GM12878 (cell line): Measurements from ENCODE around the gene PCDH11X. TPM values are rescaled to one million over a fixed set of nuclear protein-coding genes. Genes with fewer than 3 reads are reported as not detected.
"Not testable (repeated sequence)": the region's sequence is repeated elsewhere in the genome, so short reads cannot be mapped to it uniquely, and the experiment has no call there.

Source experiments
- ATAC-seq: fragments of 200-7000 bp; cut with Tn5 transposase; 3 replicates; pipeline ENCODE4 v1.9.1; 2020; ENCODE audit warnings: mild to moderate bottlenecking, moderate library complexity
- BruUV-seq: library from RNA; stranded (reverse); fragments of 400-500 nt; replicated peaks from 2 replicates; lab custom pipeline; 2021; lab: Mats Ljungman, UMichigan
- CTCF ChIA-PET: fragments of 300-600 bp; sonication (Branson Sonifier 250); formaldehyde crosslinking; extraction: SDS; loops from one replicate; lab custom pipeline; 2021; ENCODE audit warnings: inconsistent platforms; lab: Yijun Ruan, JAX
- POLR2A ChIA-PET: fragments of 350-600 bp; formaldehyde crosslinking; extraction: SDS; loops from one replicate; lab custom pipeline; 2021; ENCODE audit warnings: inconsistent platforms; lab: Charles Lee
- RAD21 ChIA-PET: fragments of 300-600 bp; sonication (Branson Sonifier 250); formaldehyde crosslinking; loops from one replicate; lab custom pipeline; 2023; ENCODE audit warnings: antibody characterized with exemption; ENCODE audit not compliant: unreplicated experiment; lab: Charles Lee
- SMC1A ChIA-PET: fragments of 300-600 bp; sonication (Branson Sonifier 250); formaldehyde crosslinking; loops from one replicate; lab custom pipeline; 2023; ENCODE audit not compliant: unreplicated experiment, uncharacterized antibody; lab: Charles Lee
- DNase-seq: peaks from one replicate; pipeline ENCODE4 v3.0.0-alpha.2; 2011; ENCODE audit warnings: low read depth, low spot score
- FAIRE-seq: peaks from 3 replicates; lab custom pipeline; 2011; peaks lifted over from hg19 to GRCh38; lab: Jason Lieb, UNC
- H2AFZ ChIP-seq: 2 replicates; pipeline ENCODE4 v1.6.0; 2011; ENCODE audit warnings: low read depth, low read length, control low read depth; ENCODE audit not compliant: control insufficient read depth
- H3K27ac ChIP-seq: 2 replicates; pipeline ENCODE4 v1.5.1; 2011; ENCODE audit warnings: control low read depth; ENCODE audit not compliant: control insufficient read depth, insufficient read depth
- H3K27me3 ChIP-seq, 2 experiments: replicated peaks in 1 of 2; 2 replicates each; pipeline versions ENCODE4 v1.6.0 to v1.6.1; 2011; ENCODE audit warnings: low read length in 1 of 2; ENCODE audit not compliant: control insufficient read depth in 2 of 2, insufficient read depth in 2 of 2
- H3K36me3 ChIP-seq, 2 experiments: 2 replicates each; pipeline ENCODE4 v1.5.1; 2011; ENCODE audit warnings: low read length in 1 of 2; ENCODE audit not compliant: control insufficient read depth in 2 of 2, insufficient read depth in 2 of 2
- H3K4me1 ChIP-seq: 2 replicates; pipeline ENCODE4 v1.6.1; 2011; ENCODE audit warnings: mild to moderate bottlenecking, low read length, moderate library complexity, mixed read lengths; ENCODE audit not compliant: control insufficient read depth, insufficient read depth
- H3K4me2 ChIP-seq: 2 replicates; pipeline ENCODE4 v1.6.0; 2011; ENCODE audit warnings: control low read depth; ENCODE audit not compliant: control insufficient read depth, insufficient read depth
- H3K4me3 ChIP-seq: fragments of 200-600 bp; sonication (generic); 2 replicates; pipeline ENCODE4 v1.5.1; 2016
- H3K79me2 ChIP-seq: 2 replicates; pipeline ENCODE4 v1.6.0; 2011; ENCODE audit warnings: low read length; ENCODE audit not compliant: control insufficient read depth, insufficient read depth
- H3K9ac ChIP-seq: 2 replicates; pipeline ENCODE4 v1.8.0; 2011; ENCODE audit warnings: low read length, control low read depth, mixed read lengths; ENCODE audit not compliant: control insufficient read depth, insufficient read depth
- H3K9me3 ChIP-seq: replicated peaks from 3 replicates; pipeline ENCODE4 v1.5.1; 2011; ENCODE audit warnings: mild to moderate bottlenecking, low read length; ENCODE audit not compliant: control insufficient read depth, insufficient read depth
- H4K20me1 ChIP-seq: 2 replicates; pipeline ENCODE4 v1.6.0; 2011; ENCODE audit not compliant: control insufficient read depth, insufficient read depth
- WGBS: methylation state at CpG from one replicate; pipeline ENCODE4 v1.1.6; 2016; ENCODE audit warnings: low lambda C conversion rate; ENCODE audit not compliant: insufficient replicate concordance, insufficient coverage; ENCODE audit errors: missing lambda C conversion rate; 5-methylcytosine and 5-hydroxymethylcytosine counted together
- in situ Hi-C: fragments of 300-500 bp; cut with MboI; formaldehyde crosslinking; loops from 9 replicates; pipeline ENCODE4 v1.14.3; 2018; ENCODE audit warnings: mixed read lengths
- intact Hi-C: fragments of 100-400 bp; cut with micrococcal nuclease; formaldehyde crosslinking; loops from one replicate; pipeline ENCODE4 v1.14.2; 2022; ENCODE audit not compliant: unreplicated experiment
- polyA plus RNA-seq, 11 experiments: library from polyadenylated mRNA; depleted of rRNA in 4 of 11; unstranded in 6 of 11; stranded (reverse) in 5 of 11; fragments of >200 nt; fragmentation: Nextera tagmentation in 4 of 11; fragmentation: Illumina TruSeq in 1 of 11; extraction: Ambion mirVana in 4 of 11; extraction: Trizol in 1 of 11; gene quantifications; 1 replicate in 1 of 11; 2 replicates in 10 of 11; pipeline versions ENCODE4 v1.2.1 to v1.2.3, GENCODE V29; 2011 to 2016; ENCODE audit warnings: inconsistent platforms in 2 of 11, missing spikeins in 2 of 11, low read depth in 1 of 11
- total RNA-seq, 4 experiments: library from RNA; depleted of rRNA in 3 of 4; stranded (reverse); fragments of >200 nt in 3 of 4; fragmentation: Illumina TruSeq in 1 of 4; extraction: Trizol in 1 of 4; gene quantifications; 2 replicates each; pipeline versions ENCODE4 v1.2.1 to v1.2.3, GENCODE V29; 2013 to 2021

Gene PCDH11X
- total and polyA plus RNA-seq, 10 of the 15 experiments (the other 5 are each of a cell fraction or from before 2014, with no cell fraction given) = 0.03 TPM; not detected in 9

- H2AFZ ChIP-seq, intact Hi-C loops, ATAC-seq, H3K4me1 ChIP-seq, in situ Hi-C loops, H3K4me3 ChIP-seq, DNase-seq, H4K20me1 ChIP-seq, H3K79me2 ChIP-seq, BruUV-seq, POLR2A ChIA-PET, CTCF ChIA-PET, FAIRE-seq, H3K9me3 ChIP-seq, SMC1A ChIA-PET, H3K27ac ChIP-seq, H3K4me2 ChIP-seq, H3K36me3 ChIP-seq, RAD21 ChIA-PET, H3K27me3 ChIP-seq, H3K9ac ChIP-seq: not testable (repeated sequence)
- 39% methylated on average over 23 of the region's 23 CpGs for WGBS
Observed at GRCh38 chrX:91780698-91781097, 1.5 kb downstream of the PCDH11X start.

GRCh38 chrX:91781553-91782298 is 2.6 kb downstream of the PCDH11X start:
- intact Hi-C loops, H3K4me3 ChIP-seq, H3K27ac ChIP-seq, RAD21 ChIA-PET, DNase-seq, SMC1A ChIA-PET, H4K20me1 ChIP-seq, H3K4me1 ChIP-seq, H3K9ac ChIP-seq, H3K79me2 ChIP-seq, in situ Hi-C loops, CTCF ChIA-PET, H3K27me3 ChIP-seq, ATAC-seq, H3K36me3 ChIP-seq, H2AFZ ChIP-seq, BruUV-seq, FAIRE-seq, POLR2A ChIA-PET, H3K9me3 ChIP-seq, H3K4me2 ChIP-seq: not testable (repeated sequence)
- WGBS = 55% methylated on average over 16 of the region's 58 CpGs

GRCh38 chrX:91782825-91783224 is 3.6 kb downstream of the PCDH11X start:
- H3K9me3 ChIP-seq, H4K20me1 ChIP-seq, H3K4me2 ChIP-seq, RAD21 ChIA-PET, H3K36me3 ChIP-seq, BruUV-seq, H3K27me3 ChIP-seq, intact Hi-C loops, H2AFZ ChIP-seq, POLR2A ChIA-PET, SMC1A ChIA-PET, H3K9ac ChIP-seq, H3K79me2 ChIP-seq, H3K27ac ChIP-seq, ATAC-seq, DNase-seq, CTCF ChIA-PET, H3K4me1 ChIP-seq, H3K4me3 ChIP-seq, in situ Hi-C loops, FAIRE-seq: not testable (repeated sequence)
- 23% methylated on average over 5 of the region's 8 CpGs for WGBS

DNA sequence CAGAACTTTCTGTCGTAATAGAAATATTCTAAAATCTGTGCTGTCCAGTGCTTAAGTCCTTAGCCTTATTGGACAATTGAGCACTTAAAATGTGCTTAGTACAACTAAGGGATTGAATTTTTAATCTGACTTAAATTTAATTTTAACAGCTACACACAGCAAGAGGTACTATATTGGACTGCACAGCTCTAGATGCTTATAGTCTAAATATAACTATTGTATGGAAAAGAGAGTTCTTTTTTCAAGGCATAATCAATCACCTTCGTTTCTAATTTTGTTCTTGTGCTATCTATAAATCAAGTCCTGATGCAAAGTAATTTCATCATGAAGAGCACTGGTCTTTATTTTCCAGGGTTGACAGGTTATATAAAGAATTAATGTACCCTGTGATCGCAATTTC is 38.4 kb downstream of the PCDH11X start:
- H3K27ac ChIP-seq, BruUV-seq, ATAC-seq, H3K9me3 ChIP-seq, SMC1A ChIA-PET, RAD21 ChIA-PET, intact Hi-C loops, H3K4me1 ChIP-seq, CTCF ChIA-PET, H3K36me3 ChIP-seq, H3K4me3 ChIP-seq, H4K20me1 ChIP-seq, POLR2A ChIA-PET, FAIRE-seq, DNase-seq, H2AFZ ChIP-seq, H3K9ac ChIP-seq, H3K79me2 ChIP-seq, in situ Hi-C loops, H3K27me3 ChIP-seq, H3K4me2 ChIP-seq: not testable (repeated sequence)
- 32% methylated on average over 3 of the region's 3 CpGs for WGBS
